B cell (primary cell): ENCODE measurements around the gene DNAJC6.

Experiments
- EZH2 ChIP-seq: IDR thresholded peaks from 2 replicates; pipeline ENCODE4 v1.6.1; 2012; ENCODE audit warnings: borderline replicate concordance, low read depth, mild to moderate bottlenecking, moderate library complexity, low read length; ENCODE audit not compliant: insufficient read depth, poor library complexity, severe bottlenecking
- TF ChIP-seq, protein P1 (sequence below): fragments of 200-600 bp; IDR thresholded peaks from one replicate; pipeline ENCODE4 v1.8.0; 2022; ENCODE audit warnings: antibody characterized with exemption, mild to moderate bottlenecking

DNA sequence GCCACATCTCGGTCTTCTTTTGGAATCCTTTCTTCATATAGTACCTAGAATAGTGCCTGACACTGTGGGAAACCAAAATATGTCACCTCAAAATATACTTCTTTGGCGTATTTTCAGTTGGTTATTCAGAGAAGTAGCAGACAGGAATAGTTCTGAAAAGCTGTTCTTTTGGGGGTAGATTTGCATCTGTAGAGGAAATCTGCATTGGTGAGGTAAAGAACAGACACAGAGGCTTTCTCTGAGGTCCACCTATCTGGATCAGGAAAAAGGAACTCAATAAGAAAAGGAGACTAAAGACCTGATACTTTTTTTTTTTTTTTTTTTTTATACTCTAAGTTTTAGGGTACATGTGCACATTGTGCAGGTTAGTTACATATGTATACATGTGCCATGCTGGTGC, 134.3 kb downstream of the DNAJC6 start:
- TF ChIP-seq, protein P1, sequence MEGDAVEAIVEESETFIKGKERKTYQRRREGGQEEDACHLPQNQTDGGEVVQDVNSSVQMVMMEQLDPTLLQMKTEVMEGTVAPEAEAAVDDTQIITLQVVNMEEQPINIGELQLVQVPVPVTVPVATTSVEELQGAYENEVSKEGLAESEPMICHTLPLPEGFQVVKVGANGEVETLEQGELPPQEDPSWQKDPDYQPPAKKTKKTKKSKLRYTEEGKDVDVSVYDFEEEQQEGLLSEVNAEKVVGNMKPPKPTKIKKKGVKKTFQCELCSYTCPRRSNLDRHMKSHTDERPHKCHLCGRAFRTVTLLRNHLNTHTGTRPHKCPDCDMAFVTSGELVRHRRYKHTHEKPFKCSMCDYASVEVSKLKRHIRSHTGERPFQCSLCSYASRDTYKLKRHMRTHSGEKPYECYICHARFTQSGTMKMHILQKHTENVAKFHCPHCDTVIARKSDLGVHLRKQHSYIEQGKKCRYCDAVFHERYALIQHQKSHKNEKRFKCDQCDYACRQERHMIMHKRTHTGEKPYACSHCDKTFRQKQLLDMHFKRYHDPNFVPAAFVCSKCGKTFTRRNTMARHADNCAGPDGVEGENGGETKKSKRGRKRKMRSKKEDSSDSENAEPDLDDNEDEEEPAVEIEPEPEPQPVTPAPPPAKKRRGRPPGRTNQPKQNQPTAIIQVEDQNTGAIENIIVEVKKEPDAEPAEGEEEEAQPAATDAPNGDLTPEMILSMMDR, result no peak
- TF ChIP-seq EZH2, result no peak
